Hepatic stellate cell (primary cell): ENCODE data around the gene DISP3.
"Not testable (repeated sequence)": the region's sequence is repeated elsewhere in the genome, so short reads cannot be mapped to it uniquely, and the experiment has no call there.

Experiments used
- DNase-seq: peaks from one replicate; pipeline ENCODE4 v3.0.0; 2011; ENCODE audit warnings: low spot score

The DISP3 gene

GRCh38 chr1:11576109-11576875 lies 97.3 kb downstream of the DISP3 start:
- no peak for DNase-seq

- DNase-seq, result no peak
These were observed 99.0 kb downstream of the DISP3 start for GRCh38 chr1:11578004-11578403.

- DNase-seq, result no peak
These were observed 100.6 kb downstream of the DISP3 start for GRCh38 chr1:11579506-11579905.

GRCh38 chr1:11580049-11580448 lies 101.1 kb downstream of the DISP3 start:
- not testable (repeated sequence) for DNase-seq

GRCh38 chr1:11581445-11581991 lies 102.6 kb downstream of the DISP3 start:
- no peak for DNase-seq

GRCh38 chr1:11585389-11585788 lies 106.4 kb downstream of the DISP3 start:
- DNase-seq, result no peak
